Neural cell (in vitro differentiated cells): ENCODE data around the gene FBXO34. TPM values are rescaled to one million over a fixed set of nuclear protein-coding genes. Genes with fewer than 3 reads are reported as not detected.

Source experiments
- H2AFZ ChIP-seq: fragments of 200-600, 300-800 bp; sonication (generic), shearing (Covaris generic); 2 replicates; pipeline ENCODE4 v1.6.0; 2014; ENCODE audit warnings: low read depth, mild to moderate bottlenecking, antibody characterized with exemption, low read length, moderate library complexity
- H3F3A ChIP-seq: fragments of 200-600 bp; shearing (Covaris generic); 2 replicates; pipeline ENCODE4 v1.6.1; 2016; ENCODE audit warnings: mild to moderate bottlenecking, moderate library complexity, mixed read lengths, antibody characterized with exemption, low read length; ENCODE audit not compliant: insufficient read depth, poor library complexity, severe bottlenecking
- H3K27ac ChIP-seq: fragments of 200-600, 300-800 bp; sonication (generic), shearing (Covaris generic); 2 replicates; pipeline ENCODE4 v1.5.1; 2014; ENCODE audit warnings: mild to moderate bottlenecking, low read length, moderate library complexity
- H3K27me3 ChIP-seq: fragments of 300-800, 200-600 bp; sonication (generic), shearing (Covaris generic); 2 replicates; pipeline ENCODE4 v1.6.0; 2014; ENCODE audit warnings: mild to moderate bottlenecking, low read depth, low read length, moderate library complexity; ENCODE audit not compliant: insufficient read depth
- H3K36me3 ChIP-seq: fragments of 300-800, 200-600 bp; sonication (generic), shearing (Covaris generic); 2 replicates; pipeline ENCODE4 v1.5.1; 2014; ENCODE audit warnings: mild to moderate bottlenecking, antibody characterized with exemption, low read length, moderate library complexity; ENCODE audit not compliant: insufficient read depth
- H3K4me2 ChIP-seq: fragments of 300-800, 200-600 bp; sonication (generic), shearing (Covaris generic); 2 replicates; pipeline ENCODE4 v1.6.0; 2014; ENCODE audit warnings: mild to moderate bottlenecking, low read length
- H3K4me3 ChIP-seq: fragments of 300-800, 200-600 bp; sonication (generic), shearing (Covaris generic); 2 replicates; pipeline ENCODE4 v1.5.1; 2014; ENCODE audit warnings: mild to moderate bottlenecking, low read length, moderate library complexity
- H3K79me2 ChIP-seq: fragments of 200-600 bp; shearing (Covaris generic); replicated peaks from 2 replicates; pipeline ENCODE4 v1.6.0; 2014; ENCODE audit warnings: mild to moderate bottlenecking, low read length, moderate library complexity; ENCODE audit not compliant: insufficient read depth
- H3K9ac ChIP-seq: fragments of 300-800, 200-600 bp; sonication (generic), shearing (Covaris generic); 2 replicates; pipeline ENCODE4 v1.6.1; 2016; ENCODE audit warnings: mild to moderate bottlenecking, low read length, mixed read lengths
- H3K9me2 ChIP-seq: fragments of 200-600 bp; shearing (Covaris generic); 2 replicates; pipeline ENCODE4 v1.6.1; 2016; ENCODE audit warnings: mild to moderate bottlenecking, low read length, mixed read lengths; ENCODE audit not compliant: insufficient read depth
- H3K9me3 ChIP-seq: fragments of 200-600, 300-800 bp; sonication (generic), shearing (Covaris generic); 2 replicates; pipeline ENCODE4 v1.6.1; 2016; ENCODE audit warnings: mild to moderate bottlenecking, mixed run types, low read length, moderate library complexity, mixed read lengths
- H4K20me1 ChIP-seq: fragments of 200-600 bp; shearing (Covaris generic); 2 replicates; pipeline ENCODE4 v1.6.1; 2016; ENCODE audit warnings: mild to moderate bottlenecking, mixed run types; ENCODE audit not compliant: insufficient read depth
- EP300 ChIP-seq: fragments of 450-650 bp; conservative IDR thresholded peaks from 2 replicates; pipeline ENCODE4 v1.6.1; 2014; ENCODE audit warnings: antibody characterized with exemption, mild to moderate bottlenecking, moderate library complexity; ENCODE audit not compliant: poor library complexity, severe bottlenecking
- EZH2 ChIP-seq: fragments of 200-600, 300-800 bp; shearing (Covaris generic), sonication (generic); IDR thresholded peaks from 2 replicates; pipeline ENCODE4 v1.6.1; 2014; ENCODE audit warnings: antibody characterized with exemption, low read length, borderline replicate concordance, mild to moderate bottlenecking; ENCODE audit not compliant: insufficient read depth, poor library complexity, severe bottlenecking
- MXI1 ChIP-seq: fragments of 450-650 bp; conservative IDR thresholded peaks from 2 replicates; pipeline ENCODE4 v1.6.1; 2014; ENCODE audit warnings: antibody characterized with exemption, mild to moderate bottlenecking; ENCODE audit not compliant: poor library complexity, severe bottlenecking
- POLR2AphosphoS5 ChIP-seq: IDR thresholded peaks from 2 replicates; pipeline ENCODE4 v1.6.1; 2012
- RAD21 ChIP-seq: fragments of 450-650 bp; conservative IDR thresholded peaks from 2 replicates; pipeline ENCODE4 v1.6.1; 2014; ENCODE audit warnings: antibody characterized with exemption, mild to moderate bottlenecking, moderate library complexity
- SMC3 ChIP-seq: fragments of 450-650 bp; conservative IDR thresholded peaks from 2 replicates; pipeline ENCODE4 v1.6.1; 2014; ENCODE audit warnings: antibody characterized with exemption, mild to moderate bottlenecking, moderate library complexity; ENCODE audit not compliant: poor library complexity
- TAF1 ChIP-seq: IDR thresholded peaks from 2 replicates; pipeline ENCODE4 v1.6.1; 2012; ENCODE audit warnings: low read depth
- polyA plus RNA-seq: library from polyadenylated mRNA; depleted of rRNA; stranded (reverse); fragments of >200 nt; gene quantifications from 2 replicates; pipeline ENCODE4 v1.2.3, GENCODE V29; 2014
- TF ChIP-seq, protein P1 (sequence below): IDR thresholded peaks from 2 replicates; pipeline ENCODE4 v1.6.1; 2012; ENCODE audit warnings: borderline replicate concordance
- TF ChIP-seq, protein P2 (sequence below): fragments of 450-650 bp; IDR thresholded peaks from 2 replicates; pipeline ENCODE4 v1.5.1; 2014; ENCODE audit warnings: antibody characterized with exemption, mild to moderate bottlenecking, moderate library complexity; ENCODE audit not compliant: poor library complexity, severe bottlenecking

FBXO34 gene
- polyA plus RNA-seq, 1 donor from 2014 or later = 34.2 TPM

GRCh38 chr14:55374771-55375170, 103.5 kb downstream of the FBXO34 start:
- Histone ChIP-seq H3K4me3 (no peak overlapping the region), H3K4me2 (no peak overlapping the region), H3K27ac (no peak overlapping the region), H4K20me1 (no peaks in the 10 kb centered on the region), H3K27me3 (no peaks in the 10 kb centered on the region), H3F3A (no peaks in the 10 kb centered on the region), H3K9me3 (no peaks in the 10 kb centered on the region), H3K36me3 (no peaks in the 10 kb centered on the region), H3K9me2 (no peaks in the 10 kb centered on the region), H3K79me2 (no peaks in the 10 kb centered on the region), H2AFZ (no peak overlapping the region), H3K9ac (no peak overlapping the region)
- TF ChIP-seq RAD21 = no peak
- TF ChIP-seq, protein P1, sequence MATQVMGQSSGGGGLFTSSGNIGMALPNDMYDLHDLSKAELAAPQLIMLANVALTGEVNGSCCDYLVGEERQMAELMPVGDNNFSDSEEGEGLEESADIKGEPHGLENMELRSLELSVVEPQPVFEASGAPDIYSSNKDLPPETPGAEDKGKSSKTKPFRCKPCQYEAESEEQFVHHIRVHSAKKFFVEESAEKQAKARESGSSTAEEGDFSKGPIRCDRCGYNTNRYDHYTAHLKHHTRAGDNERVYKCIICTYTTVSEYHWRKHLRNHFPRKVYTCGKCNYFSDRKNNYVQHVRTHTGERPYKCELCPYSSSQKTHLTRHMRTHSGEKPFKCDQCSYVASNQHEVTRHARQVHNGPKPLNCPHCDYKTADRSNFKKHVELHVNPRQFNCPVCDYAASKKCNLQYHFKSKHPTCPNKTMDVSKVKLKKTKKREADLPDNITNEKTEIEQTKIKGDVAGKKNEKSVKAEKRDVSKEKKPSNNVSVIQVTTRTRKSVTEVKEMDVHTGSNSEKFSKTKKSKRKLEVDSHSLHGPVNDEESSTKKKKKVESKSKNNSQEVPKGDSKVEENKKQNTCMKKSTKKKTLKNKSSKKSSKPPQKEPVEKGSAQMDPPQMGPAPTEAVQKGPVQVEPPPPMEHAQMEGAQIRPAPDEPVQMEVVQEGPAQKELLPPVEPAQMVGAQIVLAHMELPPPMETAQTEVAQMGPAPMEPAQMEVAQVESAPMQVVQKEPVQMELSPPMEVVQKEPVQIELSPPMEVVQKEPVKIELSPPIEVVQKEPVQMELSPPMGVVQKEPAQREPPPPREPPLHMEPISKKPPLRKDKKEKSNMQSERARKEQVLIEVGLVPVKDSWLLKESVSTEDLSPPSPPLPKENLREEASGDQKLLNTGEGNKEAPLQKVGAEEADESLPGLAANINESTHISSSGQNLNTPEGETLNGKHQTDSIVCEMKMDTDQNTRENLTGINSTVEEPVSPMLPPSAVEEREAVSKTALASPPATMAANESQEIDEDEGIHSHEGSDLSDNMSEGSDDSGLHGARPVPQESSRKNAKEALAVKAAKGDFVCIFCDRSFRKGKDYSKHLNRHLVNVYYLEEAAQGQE = no peak

- H3K9me2 ChIP-seq = no peaks in the 10 kb centered on the region
- no peak overlapping the region for H3K9ac ChIP-seq
- no peaks in the 10 kb centered on the region for H4K20me1 ChIP-seq
- no peak overlapping the region for H2AFZ ChIP-seq
- H3K36me3 ChIP-seq = no peaks in the 10 kb centered on the region
- no peaks in the 10 kb centered on the region for H3F3A ChIP-seq
- no peaks in the 10 kb centered on the region for H3K9me3 ChIP-seq
- H3K27me3 ChIP-seq = no peaks in the 10 kb centered on the region
- H3K79me2 ChIP-seq = no peaks in the 10 kb centered on the region
- H3K4me3 ChIP-seq = no peak overlapping the region
- TF ChIP-seq EZH2 (no peak), POLR2AphosphoS5 (no peak), RAD21 (no peak), SMC3 (no peak), EP300 (no peak), TAF1 (no peak), MXI1 (no peak)
- TF ChIP-seq, protein P1 = no peak
- TF ChIP-seq, protein P2, sequence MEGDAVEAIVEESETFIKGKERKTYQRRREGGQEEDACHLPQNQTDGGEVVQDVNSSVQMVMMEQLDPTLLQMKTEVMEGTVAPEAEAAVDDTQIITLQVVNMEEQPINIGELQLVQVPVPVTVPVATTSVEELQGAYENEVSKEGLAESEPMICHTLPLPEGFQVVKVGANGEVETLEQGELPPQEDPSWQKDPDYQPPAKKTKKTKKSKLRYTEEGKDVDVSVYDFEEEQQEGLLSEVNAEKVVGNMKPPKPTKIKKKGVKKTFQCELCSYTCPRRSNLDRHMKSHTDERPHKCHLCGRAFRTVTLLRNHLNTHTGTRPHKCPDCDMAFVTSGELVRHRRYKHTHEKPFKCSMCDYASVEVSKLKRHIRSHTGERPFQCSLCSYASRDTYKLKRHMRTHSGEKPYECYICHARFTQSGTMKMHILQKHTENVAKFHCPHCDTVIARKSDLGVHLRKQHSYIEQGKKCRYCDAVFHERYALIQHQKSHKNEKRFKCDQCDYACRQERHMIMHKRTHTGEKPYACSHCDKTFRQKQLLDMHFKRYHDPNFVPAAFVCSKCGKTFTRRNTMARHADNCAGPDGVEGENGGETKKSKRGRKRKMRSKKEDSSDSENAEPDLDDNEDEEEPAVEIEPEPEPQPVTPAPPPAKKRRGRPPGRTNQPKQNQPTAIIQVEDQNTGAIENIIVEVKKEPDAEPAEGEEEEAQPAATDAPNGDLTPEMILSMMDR = no peak
- H3K27ac ChIP-seq = no peak overlapping the region
- H3K4me2 ChIP-seq = no peak overlapping the region
These were observed 106.0 kb downstream of the FBXO34 start for GRCh38 chr14:55377236-55377635.
